ENCODE results near the gene SMIM35.
"Not testable (repeated sequence)": the region's sequence is repeated elsewhere in the genome, so short reads cannot be mapped to it uniquely, and the experiment has no call there.

Gene SMIM35

DNA sequence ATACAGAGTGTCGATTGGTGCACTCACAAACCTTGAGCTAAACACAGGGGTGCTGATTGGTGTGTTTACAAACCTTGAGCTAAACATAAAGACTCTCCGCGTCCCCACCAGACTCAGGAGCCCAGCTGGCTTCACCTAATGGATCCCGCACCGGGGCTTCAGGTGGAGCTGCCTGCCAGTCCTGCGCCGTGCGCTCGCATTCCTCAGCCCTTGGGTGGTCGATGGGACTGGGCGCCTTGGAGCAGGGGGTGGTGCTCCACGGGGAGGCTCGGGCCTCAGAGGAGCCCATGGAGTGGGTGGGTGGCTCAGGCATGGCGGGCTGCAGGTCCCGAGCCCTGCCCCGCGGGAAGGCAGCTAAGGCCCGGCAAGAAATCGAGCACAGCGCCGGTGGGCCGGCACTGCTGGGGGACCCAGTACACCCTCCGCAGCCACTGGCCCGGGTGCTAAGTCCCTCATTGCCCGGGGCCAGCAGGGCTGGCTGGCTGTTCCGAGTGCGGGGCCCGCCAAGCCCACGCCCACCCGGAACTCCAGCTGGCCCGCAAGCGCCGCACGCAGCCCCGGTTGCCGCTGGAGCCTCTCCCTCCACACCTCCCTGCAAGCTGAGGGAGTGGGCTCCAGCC lies 108.4 kb downstream of the SMIM35 start:
- DNase-seq: not testable (repeated sequence)

DNA sequence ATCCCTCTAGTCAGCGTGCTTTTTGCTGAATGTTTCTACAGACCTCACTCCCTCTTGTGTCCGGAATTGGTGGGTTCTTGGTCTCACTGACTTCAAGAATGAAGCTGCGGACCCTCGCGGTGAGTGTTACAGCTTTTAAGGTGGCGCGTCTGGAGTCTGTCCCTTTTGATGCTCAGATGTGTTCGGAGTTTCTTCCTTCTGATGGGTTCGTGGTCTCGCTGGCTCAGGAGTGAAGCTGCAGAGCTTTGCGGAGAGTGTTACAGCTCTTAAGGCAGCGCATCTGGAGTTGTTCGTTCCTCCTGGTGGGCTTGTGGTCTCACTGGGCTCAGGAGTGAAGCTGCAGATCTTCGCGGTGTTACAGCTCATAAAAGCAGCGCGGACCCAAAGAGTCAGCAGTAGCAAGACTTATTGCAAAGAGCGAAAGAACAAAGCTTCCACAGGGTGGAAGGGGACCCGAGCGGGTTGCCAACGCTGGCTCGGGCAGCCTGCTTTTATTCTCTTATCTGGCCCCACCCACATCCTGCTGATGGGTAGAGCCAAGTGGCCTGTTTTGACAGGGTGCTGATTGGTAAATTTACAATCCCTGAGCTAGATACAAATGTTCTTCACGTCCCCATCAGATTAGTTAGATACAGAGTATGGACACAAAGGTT lies 109.0 kb downstream of the SMIM35 start:
- not testable (repeated sequence) for DNase-seq

GRCh38 chr11:117977029-117977428 lies 109.7 kb downstream of the SMIM35 start:
- no peak for DNase-seq

DNA sequence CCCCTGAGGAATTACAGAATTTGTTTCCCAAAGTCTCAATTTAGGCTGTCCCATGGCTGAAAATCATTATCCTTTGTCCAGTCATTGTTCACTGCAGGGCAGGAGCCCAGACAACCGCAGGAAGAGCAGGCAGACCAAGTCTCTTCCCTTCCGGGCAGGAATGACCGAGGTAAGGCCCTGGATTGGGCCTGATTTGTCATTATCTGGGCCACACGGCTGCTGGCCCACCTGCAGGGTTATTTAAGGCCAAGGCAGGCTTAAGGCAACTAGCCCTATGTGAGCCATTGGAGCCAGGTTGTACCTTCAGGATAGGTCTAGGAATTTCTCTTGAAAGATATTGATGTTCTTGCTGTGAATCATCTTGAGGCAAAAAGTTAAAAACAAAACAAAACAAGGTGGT lies 110.3 kb downstream of the SMIM35 start:
- no peak for DNase-seq

DNA sequence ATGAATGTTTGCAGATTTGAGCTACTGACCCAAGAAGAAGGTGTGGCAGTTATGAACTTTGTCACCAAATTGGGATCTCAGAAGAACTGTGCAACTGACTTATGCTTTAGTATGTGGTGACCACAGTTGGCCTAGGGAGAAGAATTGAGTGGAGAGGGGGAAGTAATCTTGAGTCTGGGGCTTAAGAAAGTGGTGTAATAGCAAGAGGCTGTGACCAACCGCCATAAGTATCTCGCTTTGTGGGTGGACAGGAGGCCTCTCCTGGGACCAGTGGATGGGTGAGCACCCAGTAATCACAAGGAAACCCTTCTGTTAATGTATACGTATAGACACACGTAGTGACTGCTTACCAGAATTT lies 113.3 kb downstream of the SMIM35 start:
- DNase-seq: no peak

GRCh38 chr11:117972629-117973502 lies 113.9 kb downstream of the SMIM35 start:
- peak; percentile 27 for DNase-seq

- no peak for DNase-seq
These were observed 114.7 kb downstream of the SMIM35 start for GRCh38 chr11:117972044-117972443.

DNA sequence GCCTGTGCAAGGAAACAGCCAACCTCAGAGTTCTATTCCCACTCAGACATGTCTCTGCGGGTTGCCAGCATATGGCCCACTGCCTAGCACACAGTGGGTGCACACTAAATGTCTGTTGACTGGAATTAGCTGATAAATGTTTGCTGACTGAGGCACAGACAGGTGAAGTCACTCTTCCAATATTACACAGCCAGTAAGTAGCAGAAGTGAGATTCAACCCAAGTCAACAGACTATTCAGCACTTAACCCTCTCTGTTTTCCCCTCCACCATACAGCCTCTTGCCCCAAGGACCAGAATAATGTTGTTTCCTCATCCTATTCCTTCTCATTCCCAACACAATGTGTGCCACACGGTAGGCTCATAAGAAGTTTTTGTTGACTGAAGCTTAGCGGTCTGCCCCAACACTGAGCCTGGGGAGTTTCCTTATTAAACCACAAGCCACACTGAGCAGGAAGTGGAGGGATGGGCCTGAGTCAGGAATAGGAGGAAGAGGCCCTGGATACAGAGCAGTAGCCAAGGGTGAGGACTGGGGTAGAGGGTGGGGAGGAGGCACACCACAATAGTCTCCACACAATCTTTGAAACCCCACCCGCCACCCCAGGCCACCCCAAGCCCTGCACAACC lies 116.3 kb downstream of the SMIM35 start:
- DNase-seq: no peak

DNA sequence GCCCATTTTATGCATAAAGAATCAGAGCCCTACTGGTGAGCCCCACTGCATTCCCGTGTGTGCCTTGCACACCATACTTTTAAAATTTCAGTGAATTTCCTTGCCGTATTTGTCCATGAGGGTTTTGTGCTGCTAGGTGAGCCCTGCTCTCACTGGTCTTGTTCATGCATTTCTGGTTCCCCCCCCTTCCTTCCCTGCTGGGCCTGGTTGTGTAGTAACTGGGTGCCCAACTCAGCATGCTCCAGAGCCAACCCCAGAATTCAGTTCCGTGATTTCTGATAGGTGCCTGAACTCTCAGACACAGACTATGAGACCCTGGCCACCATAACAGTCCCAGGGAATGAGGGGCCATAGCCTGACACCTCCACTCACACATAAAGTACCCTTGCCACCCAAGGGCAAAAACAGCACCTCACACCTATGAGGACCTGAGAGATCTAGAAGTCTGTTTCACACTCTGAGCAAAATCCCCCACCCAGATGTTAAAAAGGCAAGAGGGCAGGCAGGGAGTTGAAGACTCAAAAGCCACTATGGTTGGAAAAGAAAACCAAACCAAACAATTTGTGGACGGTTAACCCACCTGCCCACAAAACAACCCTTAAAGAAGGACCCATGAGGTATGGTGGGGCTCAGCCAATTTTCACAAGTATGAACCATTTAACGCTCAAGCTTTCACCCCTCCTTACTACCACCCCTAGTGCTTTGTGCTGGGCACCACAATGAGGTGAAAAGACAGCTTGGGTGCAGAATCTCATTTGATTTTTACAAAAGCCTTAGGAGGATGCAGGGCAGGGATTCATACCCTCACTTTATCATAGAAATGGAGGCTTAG lies 117.4 kb downstream of the SMIM35 start:
- DNase-seq: no peak

- DNase-seq: no peak
These were observed 119.9 kb downstream of the SMIM35 start for GRCh38 chr11:117966908-117967307.

DNA sequence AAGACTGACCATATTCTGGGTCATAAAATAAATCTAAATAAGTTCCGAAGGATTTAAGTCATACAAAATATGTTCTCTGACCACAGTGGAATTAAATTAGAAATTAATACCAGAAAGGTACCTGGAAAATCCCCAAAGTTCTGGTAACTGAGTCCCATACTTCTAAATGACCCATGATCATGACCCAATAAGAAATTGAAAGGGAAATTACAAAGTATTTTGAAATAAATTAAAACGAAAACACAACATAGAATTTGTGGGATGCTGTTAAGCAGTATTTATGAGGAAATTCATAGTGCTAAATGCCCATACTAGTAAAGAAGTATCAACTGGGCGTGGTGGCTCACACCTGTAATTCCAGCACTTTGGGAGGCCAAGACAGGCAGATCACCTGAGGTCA lies 123.9 kb downstream of the SMIM35 start:
- no peak for DNase-seq

DNA sequence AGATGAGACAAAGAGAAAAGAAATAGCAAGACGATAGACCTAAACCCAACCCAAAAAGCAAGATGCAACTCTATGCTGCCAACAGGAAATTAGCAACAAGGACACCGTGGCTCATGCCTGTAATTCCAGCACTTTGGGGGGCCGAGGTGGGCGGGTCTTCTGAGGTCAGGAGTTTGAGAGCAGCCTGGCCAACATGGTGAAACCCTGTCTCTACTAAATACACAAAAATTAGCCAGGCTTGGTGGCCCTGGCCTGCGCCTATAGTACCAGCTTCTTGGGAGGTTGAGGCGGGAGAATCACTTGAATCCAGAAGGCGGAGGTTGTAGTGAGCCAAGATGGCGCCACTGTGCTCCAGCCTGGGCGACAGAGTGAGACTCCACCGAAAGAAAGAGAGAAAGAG lies 124.9 kb downstream of the SMIM35 start:
- DNase-seq: no peak

GRCh38 chr11:117960406-117960805 lies 126.4 kb downstream of the SMIM35 start:
- DNase-seq: no peak

DNA sequence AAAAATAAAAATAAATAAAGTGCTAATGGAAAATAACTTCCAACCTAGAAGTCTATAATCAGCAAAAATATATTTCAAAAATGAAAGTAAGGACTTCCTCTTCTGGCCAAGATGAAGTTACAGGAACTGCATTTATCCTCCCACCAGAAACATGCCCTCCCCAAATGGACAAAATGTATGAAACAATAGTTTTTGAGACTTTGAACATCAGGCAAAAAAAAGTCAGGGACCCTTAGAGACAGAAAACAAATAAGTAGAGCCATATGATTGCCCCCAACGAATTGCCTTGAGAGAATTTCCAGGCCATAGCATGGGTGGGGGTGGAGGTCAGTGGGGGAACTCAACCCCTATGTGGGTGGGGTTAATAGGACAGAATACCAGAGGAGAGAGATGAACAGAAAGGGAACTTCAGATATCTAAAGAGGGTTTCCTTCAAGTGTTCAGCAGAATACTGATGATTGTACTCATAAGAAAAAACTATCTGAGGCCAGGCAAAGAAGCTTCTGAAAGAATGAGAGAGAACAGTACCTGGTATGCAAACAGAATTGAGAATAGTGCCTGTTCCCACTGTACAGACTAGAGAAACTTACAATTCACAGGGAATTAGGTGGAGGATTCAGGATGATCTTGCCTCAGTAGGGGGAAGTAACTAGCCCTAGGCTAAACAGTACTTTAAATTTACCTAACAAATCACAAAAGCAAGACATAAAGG lies 127.2 kb downstream of the SMIM35 start:
- no peak for DNase-seq

GRCh38 chr11:117958949-117959348 lies 127.8 kb downstream of the SMIM35 start:
- DNase-seq: no peak
